ENCODE measurements around the gene TBXAS1. TPM values are rescaled to one million over a fixed set of nuclear protein-coding genes. Genes with fewer than 3 reads are reported as not detected.

Gene TBXAS1
- total and polyA plus RNA-seq, 2 donors from 2014 or later, result 14.2 to 33.6 TPM

- Histone ChIP-seq H3K9me3 (ENCODE audit: control insufficient read depth in 2 of 3, insufficient read depth in 1 of 3, low read length in 3 of 3) (peaks cover 0 to 3% (median 0%) of the 10 kb centered on the region in 3 donors), H3K4me1 (ENCODE audit: control insufficient read depth in 2 of 3, insufficient read depth in 2 of 3, low read depth in 1 of 3, low read length in 3 of 3) (peaks cover 0 to 6% (median 3%) of the 10 kb centered on the region in 3 donors), H3K4me3 (ENCODE audit: low read length in 3 of 3) (no peak overlapping the region), H3K36me3 (ENCODE audit: control insufficient read depth in 2 of 3, insufficient read depth in 3 of 3, low read length in 3 of 3) (no peaks in the 10 kb centered on the region), H3K27ac (ENCODE audit: low read depth in 2 of 2, low read length in 2 of 2) (no peak overlapping the region), H3K27me3 (ENCODE audit: control insufficient read depth, insufficient read depth, low read length) (no peaks in the 10 kb centered on the region), H3K9ac (ENCODE audit: low read length in 3 of 3) (no peak overlapping the region)
- DNase-seq (no peak), FAIRE-seq (no peak)
- TF ChIP-seq CTCF (IDR thresholded peaks at IDR 0.05; ENCODE audit: borderline replicate concordance, extremely low read depth, insufficient read depth), result no peak
- intact Hi-C loops (cut with DNase I), result no loop called here
Measured at GRCh38 chr7:139846297-139846696, 17.2 kb downstream of the TBXAS1 start.

- intact Hi-C loops (cut with DNase I), result no loop called here
- H3K4me3 ChIP-seq (ENCODE audit: low read length in 3 of 3), result no peak overlapping the region
- FAIRE-seq, result no peak
Measured at GRCh38 chr7:139848274-139848673, 19.2 kb downstream of the TBXAS1 start.

GRCh38 chr7:139850906-139851305, 21.8 kb downstream of the TBXAS1 start:
- H3K9me3 ChIP-seq (ENCODE audit: control insufficient read depth in 2 of 3, insufficient read depth in 1 of 3, low read length in 3 of 3), result peaks cover 0 to 3% (median 0%) of the 10 kb centered on the region in 3 donors
- no peak overlapping the region for H3K27ac ChIP-seq (ENCODE audit: low read depth in 2 of 2, low read length in 2 of 2)
- FAIRE-seq (no peak), DNase-seq (no peak)
- TF ChIP-seq CTCF (IDR thresholded peaks at IDR 0.05; ENCODE audit: borderline replicate concordance, extremely low read depth, insufficient read depth), result no peak
- peaks cover 0 to 3% (median 0%) of the 10 kb centered on the region in 3 donors for H3K4me1 ChIP-seq (ENCODE audit: control insufficient read depth in 2 of 3, insufficient read depth in 2 of 3, low read depth in 1 of 3, low read length in 3 of 3)
- no peak overlapping the region for H3K9ac ChIP-seq (ENCODE audit: low read length in 3 of 3)
- no peak overlapping the region for H3K4me3 ChIP-seq (ENCODE audit: low read length in 3 of 3)
- H3K36me3 ChIP-seq (ENCODE audit: control insufficient read depth in 2 of 3, insufficient read depth in 3 of 3, low read length in 3 of 3), result no peaks in the 10 kb centered on the region
- no peaks in the 10 kb centered on the region for H3K27me3 ChIP-seq (ENCODE audit: control insufficient read depth, insufficient read depth, low read length)
- intact Hi-C loops (cut with DNase I), result no loop called here

More at GRCh38 chr7:139848274-139848673, 19.2 kb downstream of the TBXAS1 start:
- H3K36me3 ChIP-seq (ENCODE audit: control insufficient read depth in 2 of 3, insufficient read depth in 3 of 3, low read length in 3 of 3), result no peaks in the 10 kb centered on the region
- no peak for DNase-seq
- no peak for TF ChIP-seq CTCF (IDR thresholded peaks at IDR 0.05; ENCODE audit: borderline replicate concordance, extremely low read depth, insufficient read depth)
- H3K27ac ChIP-seq (ENCODE audit: low read depth in 2 of 2, low read length in 2 of 2), result no peak overlapping the region
- peaks cover 0 to 3% (median 0%) of the 10 kb centered on the region in 3 donors for H3K4me1 ChIP-seq (ENCODE audit: control insufficient read depth in 2 of 3, insufficient read depth in 2 of 3, low read depth in 1 of 3, low read length in 3 of 3)
- no peak overlapping the region for H3K9ac ChIP-seq (ENCODE audit: low read length in 3 of 3)
- peaks cover 0 to 3% (median 0%) of the 10 kb centered on the region in 3 donors for H3K9me3 ChIP-seq (ENCODE audit: control insufficient read depth in 2 of 3, insufficient read depth in 1 of 3, low read length in 3 of 3)
- no peaks in the 10 kb centered on the region for H3K27me3 ChIP-seq (ENCODE audit: control insufficient read depth, insufficient read depth, low read length)

Measured in kidney (tissue), 14 donors.